Activated T-cell treated with anti-CD3 and anti-CD28 coated beads, Interleukin-2, amount 50 U/mL, for 4 hours (primary cell): ENCODE data around the gene STK32A. TPM values are rescaled to one million over a fixed set of nuclear protein-coding genes. Genes with fewer than 3 reads are reported as not detected.

Source experiments
- ATAC-seq, 2 donors: fragments of 200-7000 bp; cut with Tn5 transposase; one replicate each; pipeline ENCODE4 v1.10.0; 2021
- DNase-seq: peaks from one replicate; pipeline ENCODE4 v3.0.0-alpha.2; 2020
- H3K27me3 Mint-ChIP-seq: one replicate; pipeline ENCODE4 v1.8.0; 2021; ENCODE audit warnings: low read depth, mixed read lengths
- H3K36me3 Mint-ChIP-seq: one replicate; pipeline ENCODE4 v1.8.0; 2022; ENCODE audit warnings: mixed read lengths; ENCODE audit not compliant: insufficient read depth
- H3K4me1 Mint-ChIP-seq: one replicate; pipeline ENCODE4 v1.8.0; 2021; ENCODE audit warnings: low read depth, mixed read lengths
- H3K4me3 Mint-ChIP-seq: one replicate; pipeline ENCODE4 v1.8.0; 2021; ENCODE audit warnings: mild to moderate bottlenecking, moderate library complexity, mixed read lengths
- H3K9me3 Mint-ChIP-seq: one replicate; pipeline ENCODE4 v1.8.0; 2021; ENCODE audit warnings: mixed read lengths
- total RNA-seq, 3 donors: library from RNA; stranded (reverse); gene quantifications; one replicate each; pipeline ENCODE4 v1.2.1, GENCODE V29; 2021

Gene STK32A
- total RNA-seq, 3 donors from 2014 or later = not detected

GRCh38 chr5:147305147-147305546 lies 70.3 kb downstream of the STK32A start:
- Mint-ChIP-seq H3K9me3 (peaks cover 6% of the 10 kb centered on the region), H3K4me3 (no peak overlapping the region), H3K36me3 (no peaks in the 10 kb centered on the region), H3K4me1 (no peaks in the 10 kb centered on the region), H3K27me3 (no peaks in the 10 kb centered on the region)
- ATAC-seq = no peak
- no peak for DNase-seq

DNA sequence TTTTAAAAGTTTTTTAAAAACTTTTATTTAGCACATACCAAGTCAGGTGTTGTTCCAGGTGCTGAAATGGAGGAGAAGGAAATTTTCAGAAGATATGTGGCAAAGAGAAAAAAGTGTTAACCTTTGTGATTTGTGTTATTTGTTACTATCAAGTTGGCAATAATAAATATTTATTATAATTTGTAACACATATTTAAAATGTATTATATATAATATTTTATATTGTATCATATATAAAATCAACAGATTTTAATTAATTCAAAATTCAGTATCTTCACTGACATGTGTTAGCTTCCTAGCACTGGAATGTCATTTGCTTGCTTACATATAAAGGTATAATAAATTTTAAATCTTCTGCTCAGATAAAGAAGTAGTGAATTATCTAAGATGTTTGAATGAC lies 71.5 kb downstream of the STK32A start:
- no peak for DNase-seq
- H3K36me3 Mint-ChIP-seq = no peaks in the 10 kb centered on the region
- no peak for ATAC-seq
- no peaks in the 10 kb centered on the region for H3K4me1 Mint-ChIP-seq
- no peak overlapping the region for H3K4me3 Mint-ChIP-seq
- no peaks in the 10 kb centered on the region for H3K27me3 Mint-ChIP-seq
- peaks cover 6% of the 10 kb centered on the region for H3K9me3 Mint-ChIP-seq

DNA sequence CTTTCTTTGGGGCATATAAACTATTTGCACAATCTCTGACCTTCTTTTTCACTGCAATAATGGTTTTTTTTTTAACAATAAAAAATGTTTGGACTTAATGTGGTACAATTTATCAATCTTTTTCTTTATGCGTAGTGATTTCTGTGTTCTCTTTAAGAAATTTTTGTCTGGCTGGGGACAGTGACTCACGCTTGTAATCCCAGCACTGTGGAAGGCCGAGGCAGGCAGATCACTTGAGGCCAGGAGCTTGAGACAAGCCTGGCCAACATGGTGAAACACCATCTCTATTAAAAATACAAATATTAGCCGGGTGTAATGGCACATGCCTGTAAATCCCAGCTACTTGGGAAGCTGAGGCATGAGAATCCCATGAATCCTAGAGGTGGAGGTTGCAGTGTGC lies 72.3 kb downstream of the STK32A start:
- ATAC-seq (no peak), DNase-seq (no peak)
- H3K36me3 Mint-ChIP-seq = no peaks in the 10 kb centered on the region
- no peaks in the 10 kb centered on the region for H3K27me3 Mint-ChIP-seq
- H3K4me3 Mint-ChIP-seq = no peak overlapping the region
- H3K9me3 Mint-ChIP-seq = peaks cover 6% of the 10 kb centered on the region
- H3K4me1 Mint-ChIP-seq = no peaks in the 10 kb centered on the region

- H3K9me3 Mint-ChIP-seq = no peaks in the 10 kb centered on the region
- no peak for DNase-seq
- no peaks in the 10 kb centered on the region for H3K27me3 Mint-ChIP-seq
- no peak for ATAC-seq
- no peaks in the 10 kb centered on the region for H3K4me1 Mint-ChIP-seq
- H3K4me3 Mint-ChIP-seq = no peak overlapping the region
- no peaks in the 10 kb centered on the region for H3K36me3 Mint-ChIP-seq
These were observed 74.8 kb downstream of the STK32A start for GRCh38 chr5:147309621-147310020.

GRCh38 chr5:147310059-147310704 lies 75.4 kb downstream of the STK32A start:
- no peak overlapping the region for H3K4me3 Mint-ChIP-seq
- ATAC-seq = no peak
- DNase-seq = no peak

DNA sequence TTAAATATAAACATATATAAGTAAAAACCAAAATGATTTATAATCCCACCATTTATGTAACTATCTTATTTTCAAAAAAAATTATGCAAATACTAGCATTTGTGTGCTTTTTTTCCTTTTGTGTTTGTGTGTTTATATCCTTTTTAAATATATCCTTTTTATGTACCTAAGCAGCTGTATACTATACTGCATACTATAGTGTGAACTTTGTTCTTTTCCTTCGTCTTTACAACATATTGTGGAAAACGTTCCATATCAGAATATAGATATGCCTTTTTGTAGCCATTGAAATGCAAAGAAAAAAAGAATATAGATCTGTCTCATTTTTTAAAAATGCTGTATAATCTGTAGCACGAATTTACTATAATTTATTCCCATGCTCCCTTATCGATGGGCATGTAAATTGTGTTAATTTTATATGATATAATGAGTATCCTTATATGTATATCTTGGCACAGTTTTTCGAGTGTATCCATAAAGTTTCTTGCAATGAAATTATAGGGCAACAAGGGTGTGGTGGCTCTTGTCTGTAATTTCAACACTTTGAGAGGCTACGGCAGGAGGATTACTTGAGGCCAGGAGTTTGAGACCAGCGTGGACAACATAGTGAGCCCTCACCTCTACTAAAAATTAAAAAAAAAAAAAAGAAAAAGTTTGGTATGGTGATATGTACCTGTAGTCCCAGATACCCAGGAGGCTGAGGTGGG lies 83.3 kb downstream of the STK32A start:
- H3K27me3 Mint-ChIP-seq = no peaks in the 10 kb centered on the region
- no peaks in the 10 kb centered on the region for H3K9me3 Mint-ChIP-seq
- H3K4me3 Mint-ChIP-seq = no peak overlapping the region
- no peaks in the 10 kb centered on the region for H3K36me3 Mint-ChIP-seq
- H3K4me1 Mint-ChIP-seq = no peaks in the 10 kb centered on the region
- ATAC-seq (no peak), DNase-seq (no peak)

More at GRCh38 chr5:147310059-147310704, 75.4 kb downstream of the STK32A start:
- no peaks in the 10 kb centered on the region for H3K36me3 Mint-ChIP-seq
- H3K9me3 Mint-ChIP-seq = no peaks in the 10 kb centered on the region
- H3K27me3 Mint-ChIP-seq = no peaks in the 10 kb centered on the region
- no peaks in the 10 kb centered on the region for H3K4me1 Mint-ChIP-seq

DNA sequence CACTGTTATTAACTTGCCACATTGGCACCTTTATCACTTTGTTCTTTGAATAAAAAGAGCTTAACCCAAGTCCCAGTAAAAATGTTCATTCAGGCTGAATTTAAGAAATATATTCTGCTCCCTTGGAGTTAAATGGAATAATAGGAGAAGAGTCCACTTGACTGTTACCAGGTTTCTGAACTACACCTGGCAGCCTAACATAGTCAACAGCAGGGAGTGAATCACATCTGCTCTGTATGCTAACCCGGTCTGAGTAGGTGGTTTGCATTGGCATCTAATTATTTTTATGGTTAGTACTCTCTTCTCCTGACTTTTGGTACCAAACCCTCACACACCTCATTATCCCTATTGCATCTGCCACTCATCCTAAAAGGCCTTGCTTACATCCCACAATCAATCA lies 86.7 kb downstream of the STK32A start:
- Mint-ChIP-seq H3K4me1 (no peaks in the 10 kb centered on the region), H3K4me3 (no peak overlapping the region), H3K27me3 (no peaks in the 10 kb centered on the region), H3K36me3 (no peaks in the 10 kb centered on the region), H3K9me3 (no peaks in the 10 kb centered on the region)
- no peak for ATAC-seq
- DNase-seq = no peak

DNA sequence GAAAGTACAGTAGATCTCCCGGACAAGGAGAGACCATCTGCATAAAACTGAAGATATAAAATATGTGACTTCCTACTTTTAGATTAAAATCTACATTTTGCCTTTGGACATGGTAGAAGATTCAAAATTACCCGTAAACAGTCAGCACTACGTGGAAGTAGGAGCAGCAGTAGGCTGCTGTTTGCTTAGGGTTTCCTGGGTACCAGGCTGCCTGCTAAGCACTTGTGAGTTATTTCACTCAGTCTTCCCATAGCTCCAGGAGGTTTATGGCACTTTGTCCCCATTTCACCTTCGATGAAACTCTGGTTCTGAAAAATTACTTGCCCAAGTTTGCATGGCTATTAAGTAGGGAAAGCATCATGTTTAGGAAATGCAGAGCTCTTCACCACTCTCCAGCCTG lies 92.6 kb downstream of the STK32A start:
- ATAC-seq (no peak), DNase-seq (no peak)
- Mint-ChIP-seq H3K4me3 (no peak overlapping the region), H3K27me3 (no peaks in the 10 kb centered on the region), H3K9me3 (no peaks in the 10 kb centered on the region), H3K36me3 (no peaks in the 10 kb centered on the region), H3K4me1 (no peaks in the 10 kb centered on the region)

- no peaks in the 10 kb centered on the region for H3K9me3 Mint-ChIP-seq
- H3K27me3 Mint-ChIP-seq = no peaks in the 10 kb centered on the region
- H3K4me3 Mint-ChIP-seq = no peak overlapping the region
- no peak for DNase-seq
- ATAC-seq = no peak
- H3K4me1 Mint-ChIP-seq = no peaks in the 10 kb centered on the region
- H3K36me3 Mint-ChIP-seq = no peaks in the 10 kb centered on the region
These were observed 93.1 kb downstream of the STK32A start for GRCh38 chr5:147327905-147328304.

DNA sequence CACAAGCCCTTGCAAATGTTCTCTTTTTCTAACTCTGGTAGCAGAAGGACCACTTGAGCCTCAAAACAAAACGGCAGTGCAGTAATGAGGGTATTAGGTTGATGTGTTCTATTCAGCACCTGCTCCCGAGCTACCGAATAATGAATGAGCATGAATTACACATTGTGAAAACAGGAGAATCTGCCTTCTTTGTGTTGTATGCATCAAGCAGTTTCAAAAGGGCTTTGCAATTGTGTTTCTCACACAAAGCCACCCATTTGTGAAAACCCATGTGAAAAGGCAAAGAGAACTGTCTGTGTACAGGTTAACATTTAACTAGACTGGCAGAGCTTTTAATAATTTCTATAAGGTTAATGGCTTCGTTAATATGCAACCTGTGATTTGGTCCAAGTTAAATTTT lies 97.8 kb downstream of the STK32A start:
- ATAC-seq (no peak), DNase-seq (no peak)
- Mint-ChIP-seq H3K36me3 (no peaks in the 10 kb centered on the region), H3K4me1 (no peaks in the 10 kb centered on the region), H3K27me3 (no peaks in the 10 kb centered on the region), H3K4me3 (no peak overlapping the region), H3K9me3 (no peaks in the 10 kb centered on the region)

GRCh38 chr5:147336876-147337275 lies 102.0 kb downstream of the STK32A start:
- H3K9me3 Mint-ChIP-seq = peaks cover 11% of the 10 kb centered on the region
- no peak overlapping the region for H3K4me3 Mint-ChIP-seq
- no peak for DNase-seq
- no peaks in the 10 kb centered on the region for H3K36me3 Mint-ChIP-seq
- no peak for ATAC-seq
- no peaks in the 10 kb centered on the region for H3K27me3 Mint-ChIP-seq
- H3K4me1 Mint-ChIP-seq = no peaks in the 10 kb centered on the region

DNA sequence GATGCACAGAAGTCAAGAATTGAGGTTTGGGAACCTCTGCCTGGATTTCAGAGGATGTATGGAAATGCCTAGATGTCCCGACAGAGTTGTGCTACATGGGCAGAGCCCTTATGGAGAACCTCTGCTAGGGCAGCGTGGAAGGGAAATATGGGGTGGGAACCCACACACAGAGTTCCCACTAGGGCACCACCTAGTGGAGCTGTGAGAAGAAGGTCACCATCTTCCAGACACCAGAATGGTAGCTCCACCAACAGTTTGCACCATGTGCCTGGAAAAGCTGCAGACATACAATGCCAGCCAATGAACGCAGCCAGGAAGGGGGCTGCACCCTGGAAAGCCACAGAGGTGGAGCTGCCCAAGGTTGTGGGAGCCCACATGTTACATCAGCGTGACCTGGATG lies 104.5 kb downstream of the STK32A start:
- Mint-ChIP-seq H3K4me1 (no peaks in the 10 kb centered on the region), H3K9me3 (peaks cover 11% of the 10 kb centered on the region), H3K4me3 (no peak overlapping the region), H3K36me3 (no peaks in the 10 kb centered on the region), H3K27me3 (no peaks in the 10 kb centered on the region)
- DNase-seq = no peak
- ATAC-seq = no peak

DNA sequence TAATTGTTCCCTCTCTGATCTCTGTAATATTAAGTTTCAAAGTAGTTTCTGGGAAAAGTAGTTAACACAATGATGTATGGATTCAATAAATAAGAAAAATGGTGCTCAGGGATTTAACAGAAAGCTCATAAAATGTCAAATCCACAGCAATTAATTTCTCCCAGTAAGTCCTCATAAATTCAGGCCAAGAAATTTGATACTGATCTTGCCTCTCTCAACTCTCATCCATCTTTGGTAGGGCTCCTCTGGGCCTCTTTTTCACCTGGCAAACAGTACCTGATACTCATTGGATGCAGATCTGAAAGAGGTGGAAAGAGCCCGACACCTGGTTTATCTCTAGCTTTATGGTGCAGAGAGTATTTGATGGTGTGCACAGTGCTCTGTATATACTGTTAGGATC lies 106.1 kb downstream of the STK32A start:
- H3K36me3 Mint-ChIP-seq = no peaks in the 10 kb centered on the region
- H3K4me1 Mint-ChIP-seq = no peaks in the 10 kb centered on the region
- ATAC-seq = no peak
- H3K9me3 Mint-ChIP-seq = peaks cover 11% of the 10 kb centered on the region
- no peak overlapping the region for H3K4me3 Mint-ChIP-seq
- no peaks in the 10 kb centered on the region for H3K27me3 Mint-ChIP-seq
- DNase-seq = no peak

GRCh38 chr5:147341345-147341744 lies 106.5 kb downstream of the STK32A start:
- peaks cover 11% of the 10 kb centered on the region for H3K9me3 Mint-ChIP-seq
- no peak for DNase-seq
- H3K4me3 Mint-ChIP-seq = no peak overlapping the region
- no peaks in the 10 kb centered on the region for H3K36me3 Mint-ChIP-seq
- no peaks in the 10 kb centered on the region for H3K27me3 Mint-ChIP-seq
- no peak for ATAC-seq
- H3K4me1 Mint-ChIP-seq = no peaks in the 10 kb centered on the region

DNA sequence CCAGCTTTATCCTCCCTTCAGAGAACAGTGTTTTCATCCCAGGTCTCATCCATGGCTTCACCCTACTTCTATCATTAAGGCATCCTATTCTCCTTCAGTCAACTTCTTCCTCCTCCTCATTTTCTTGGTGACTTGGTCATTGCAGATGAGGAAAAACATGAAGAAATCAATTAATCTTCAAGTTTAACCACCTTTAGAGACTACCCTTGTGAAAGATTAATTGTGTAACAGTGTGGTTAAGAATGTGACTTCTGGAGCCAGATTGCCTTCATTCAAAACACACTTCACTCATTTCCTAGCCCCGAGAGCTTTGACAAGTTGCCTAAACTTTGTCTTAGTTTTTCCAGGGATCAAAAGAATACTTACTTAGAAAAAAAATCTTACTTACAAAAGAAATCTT lies 110.0 kb downstream of the STK32A start:
- Mint-ChIP-seq H3K36me3 (no peaks in the 10 kb centered on the region), H3K4me3 (no peak overlapping the region), H3K9me3 (no peaks in the 10 kb centered on the region), H3K4me1 (no peaks in the 10 kb centered on the region), H3K27me3 (no peaks in the 10 kb centered on the region)
- DNase-seq (no peak), ATAC-seq (no peak)
